T-helper 1 cell (primary cell): ENCODE measurements around the gene WWC2.

Experiments used
- DNase-seq, 5 donors: peaks; one replicate each; pipeline ENCODE4 v3.0.0-alpha.2; 2012 to 2020

WWC2 gene

GRCh38 chr4:183358215-183358755 is 259.2 kb downstream of the WWC2 start:
- DNase-seq, result no peak

DNA sequence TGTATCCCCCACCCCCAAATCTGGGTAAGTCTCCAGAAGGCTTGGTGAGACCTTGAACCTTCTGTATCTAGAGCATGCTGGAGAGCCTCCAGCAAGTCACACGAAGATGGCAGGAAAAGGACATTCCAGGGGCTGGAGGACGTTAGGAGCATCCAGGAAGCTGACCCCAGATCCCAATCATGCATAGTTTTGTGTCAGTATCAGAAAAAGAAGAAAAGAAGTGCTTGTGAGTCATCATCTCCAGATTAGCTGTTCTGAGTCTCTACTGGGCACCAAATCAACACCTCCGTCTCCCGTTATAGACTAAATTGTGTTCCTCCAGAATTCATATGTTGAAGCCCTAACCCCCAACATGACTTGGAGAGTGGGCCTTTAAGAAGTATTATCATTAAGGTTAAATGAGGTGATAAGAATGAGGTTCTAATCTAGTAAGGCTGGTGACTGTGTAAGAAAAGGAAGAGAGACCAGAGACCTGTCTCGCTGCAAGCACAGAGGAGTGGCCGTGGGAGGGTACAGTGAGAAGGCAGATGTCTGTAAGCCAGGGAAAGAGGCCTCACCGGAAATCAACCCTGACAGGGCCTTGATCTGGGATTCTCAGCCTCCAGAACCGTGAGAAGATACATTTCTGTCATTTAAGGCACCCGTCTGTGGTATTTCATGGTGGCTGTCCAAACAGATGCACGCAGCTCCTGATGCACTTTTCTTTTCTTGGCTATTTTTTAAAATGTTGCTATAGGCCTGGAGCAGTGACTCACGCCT is 261.3 kb downstream of the WWC2 start:
- no peak for DNase-seq

- no peak for DNase-seq
Measured at GRCh38 chr4:183362036-183362435, 263.0 kb downstream of the WWC2 start.

- DNase-seq, result no peak
Measured at GRCh38 chr4:183362916-183363542, 264.0 kb downstream of the WWC2 start.

- no peak for DNase-seq
Measured at GRCh38 chr4:183364025-183364424, 265.0 kb downstream of the WWC2 start.

DNA sequence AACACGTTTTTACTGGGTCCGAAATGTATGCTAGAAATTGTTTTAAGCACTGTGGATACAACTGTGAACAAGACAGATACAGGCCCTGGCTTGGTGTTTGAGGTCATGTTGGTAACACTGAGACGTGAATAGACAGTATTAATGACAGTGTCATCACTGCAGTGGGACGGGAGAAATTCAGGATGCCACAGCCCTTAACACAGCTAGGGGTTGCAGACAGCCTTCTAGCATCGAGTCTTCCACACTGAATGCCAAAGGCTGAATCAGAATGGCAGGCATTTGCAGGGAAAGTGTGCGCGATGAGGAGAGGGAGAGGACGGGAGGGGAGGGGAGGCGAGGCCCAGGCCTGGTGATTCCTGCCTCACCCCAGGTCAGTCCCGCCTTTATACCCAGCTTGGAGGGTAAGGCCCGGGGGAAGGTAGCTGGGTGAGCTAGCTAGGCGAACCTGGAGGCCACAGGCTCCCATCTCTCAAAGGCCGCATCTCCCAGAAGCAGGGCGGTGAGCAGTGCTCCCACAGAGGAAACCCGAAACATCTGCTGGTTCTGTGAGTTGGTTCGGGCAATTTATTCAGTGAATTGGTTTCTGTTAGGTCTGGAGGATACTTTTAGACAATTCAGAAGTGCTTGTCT is 267.3 kb downstream of the WWC2 start:
- DNase-seq, result no peak

DNA sequence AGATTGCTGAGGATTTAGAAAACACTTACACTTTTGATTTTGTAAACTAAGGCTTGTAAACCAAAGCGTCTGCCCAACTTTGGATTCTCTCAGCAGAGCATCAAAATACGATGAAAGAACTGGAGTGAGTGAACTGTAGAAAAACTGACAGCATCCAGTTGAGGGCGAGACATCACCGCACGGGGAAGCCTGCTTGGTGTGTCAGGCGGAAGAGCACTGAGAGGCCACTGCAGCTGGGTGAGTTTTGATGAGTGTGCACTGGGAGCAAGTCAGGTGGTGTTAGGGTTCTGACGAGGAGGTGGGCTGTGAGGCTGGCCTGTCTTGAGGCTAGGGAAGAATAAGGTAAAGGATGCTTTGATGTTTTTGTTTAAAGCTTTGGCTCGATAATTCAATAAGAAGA is 270.0 kb downstream of the WWC2 start:
- no peak for DNase-seq
